Left renal pelvis (tissue), 4 donors: Measurements from ENCODE around the gene ATP13A2. TPM values are rescaled to one million over a fixed set of nuclear protein-coding genes. Genes with fewer than 3 reads are reported as not detected.

Experiments
- DNase-seq, 4 donors: peaks; one replicate each; pipeline ENCODE4 v3.0.0-alpha.2; 2013; ENCODE audit warnings: low read depth in 4 of 4, low spot score in 3 of 4
- polyA plus RNA-seq, 4 donors: library from polyadenylated mRNA; unstranded; fragments of 120-200 nt; gene quantifications; one replicate each; pipeline ENCODE4 v1.2.1, GENCODE V29; 2013; ENCODE audit not compliant: insufficient read length in 4 of 4

The ATP13A2 gene
- polyA plus RNA-seq, 4 donors, result 25.5 to 38.0 (median 30.1) TPM

GRCh38 chr1:16980473-16981268 lies 31.1 kb downstream of the ATP13A2 start, which contains the start of gene MFAP2:
Gene MFAP2 (minus strand): TSS chr1:16980620. CDS start chr1:16978273, 2,347 bp downstream.
- DNase-seq, result no peak

- no peak for DNase-seq
Measured at GRCh38 chr1:16979475-16980327, 32.0 kb downstream of the ATP13A2 start.

- DNase-seq, result no peak
Measured at GRCh38 chr1:16978567-16979474, 32.9 kb downstream of the ATP13A2 start.

- DNase-seq, result no peak
Measured at GRCh38 chr1:16978139-16978538, 33.6 kb downstream of the ATP13A2 start.

GRCh38 chr1:16977377-16977776 lies 34.4 kb downstream of the ATP13A2 start:
- no peak for DNase-seq

GRCh38 chr1:16976966-16977365 lies 34.8 kb downstream of the ATP13A2 start:
- DNase-seq, result no peak

- no peak for DNase-seq
Measured at GRCh38 chr1:16975838-16976237, 35.9 kb downstream of the ATP13A2 start.

GRCh38 chr1:16975211-16975610 lies 36.5 kb downstream of the ATP13A2 start:
- no peak for DNase-seq

GRCh38 chr1:16973215-16973614 lies 38.5 kb downstream of the ATP13A2 start:
- DNase-seq, result no peak

GRCh38 chr1:16972189-16972895 lies 39.4 kb downstream of the ATP13A2 start:
- DNase-seq, result no peak

- DNase-seq, result no peak
Measured at GRCh38 chr1:16971341-16972188, 40.2 kb downstream of the ATP13A2 start.

- DNase-seq, result no peak
Measured at GRCh38 chr1:16970132-16970910, 41.4 kb downstream of the ATP13A2 start.

GRCh38 chr1:16969651-16970050 lies 42.1 kb downstream of the ATP13A2 start:
- DNase-seq, result no peak

- no peak for DNase-seq
Measured at GRCh38 chr1:16969057-16969611, 42.6 kb downstream of the ATP13A2 start.

- DNase-seq, result no peak
Measured at GRCh38 chr1:16968372-16968771, 43.4 kb downstream of the ATP13A2 start.

GRCh38 chr1:16967962-16968361 lies 43.8 kb downstream of the ATP13A2 start:
- no peak for DNase-seq

- DNase-seq, result no peak
Measured at GRCh38 chr1:16967095-16967575, 44.6 kb downstream of the ATP13A2 start.

- DNase-seq, result no peak
Measured at GRCh38 chr1:16966282-16966681, 45.4 kb downstream of the ATP13A2 start.
